Measurements from ENCODE around the gene SSR4.

Gene SSR4

DNA sequence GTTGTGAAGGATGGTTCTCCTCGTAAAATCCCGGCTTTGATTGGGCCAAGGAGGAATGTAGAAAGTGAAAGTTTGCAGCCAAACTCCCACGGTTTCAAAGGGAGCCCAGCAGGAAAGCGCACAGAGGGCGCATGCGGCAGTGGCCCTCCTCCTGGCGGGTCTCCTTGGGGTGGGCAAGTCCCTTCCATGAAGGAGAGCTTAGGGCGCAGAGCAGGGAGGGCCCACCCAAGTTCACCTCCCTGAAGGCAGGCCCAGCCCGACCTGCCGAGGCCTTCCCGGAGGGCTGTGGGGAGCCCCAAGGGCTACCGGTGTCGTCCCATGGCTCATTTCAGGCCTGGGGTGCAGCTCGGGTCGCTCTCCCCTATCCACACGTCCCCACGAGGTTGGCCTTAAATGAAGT, 33.8 kb downstream of the SSR4 start:
- DNase-seq (ENCODE audit: low read depth): no peak
- H3K4me3 ChIP-seq (ENCODE audit: low read length): no peak overlapping the region
- TF ChIP-seq, protein P1, sequence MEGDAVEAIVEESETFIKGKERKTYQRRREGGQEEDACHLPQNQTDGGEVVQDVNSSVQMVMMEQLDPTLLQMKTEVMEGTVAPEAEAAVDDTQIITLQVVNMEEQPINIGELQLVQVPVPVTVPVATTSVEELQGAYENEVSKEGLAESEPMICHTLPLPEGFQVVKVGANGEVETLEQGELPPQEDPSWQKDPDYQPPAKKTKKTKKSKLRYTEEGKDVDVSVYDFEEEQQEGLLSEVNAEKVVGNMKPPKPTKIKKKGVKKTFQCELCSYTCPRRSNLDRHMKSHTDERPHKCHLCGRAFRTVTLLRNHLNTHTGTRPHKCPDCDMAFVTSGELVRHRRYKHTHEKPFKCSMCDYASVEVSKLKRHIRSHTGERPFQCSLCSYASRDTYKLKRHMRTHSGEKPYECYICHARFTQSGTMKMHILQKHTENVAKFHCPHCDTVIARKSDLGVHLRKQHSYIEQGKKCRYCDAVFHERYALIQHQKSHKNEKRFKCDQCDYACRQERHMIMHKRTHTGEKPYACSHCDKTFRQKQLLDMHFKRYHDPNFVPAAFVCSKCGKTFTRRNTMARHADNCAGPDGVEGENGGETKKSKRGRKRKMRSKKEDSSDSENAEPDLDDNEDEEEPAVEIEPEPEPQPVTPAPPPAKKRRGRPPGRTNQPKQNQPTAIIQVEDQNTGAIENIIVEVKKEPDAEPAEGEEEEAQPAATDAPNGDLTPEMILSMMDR (conservative IDR thresholded peaks at IDR 0.05; ENCODE audit: low read depth, low read length): no peak

DNA sequence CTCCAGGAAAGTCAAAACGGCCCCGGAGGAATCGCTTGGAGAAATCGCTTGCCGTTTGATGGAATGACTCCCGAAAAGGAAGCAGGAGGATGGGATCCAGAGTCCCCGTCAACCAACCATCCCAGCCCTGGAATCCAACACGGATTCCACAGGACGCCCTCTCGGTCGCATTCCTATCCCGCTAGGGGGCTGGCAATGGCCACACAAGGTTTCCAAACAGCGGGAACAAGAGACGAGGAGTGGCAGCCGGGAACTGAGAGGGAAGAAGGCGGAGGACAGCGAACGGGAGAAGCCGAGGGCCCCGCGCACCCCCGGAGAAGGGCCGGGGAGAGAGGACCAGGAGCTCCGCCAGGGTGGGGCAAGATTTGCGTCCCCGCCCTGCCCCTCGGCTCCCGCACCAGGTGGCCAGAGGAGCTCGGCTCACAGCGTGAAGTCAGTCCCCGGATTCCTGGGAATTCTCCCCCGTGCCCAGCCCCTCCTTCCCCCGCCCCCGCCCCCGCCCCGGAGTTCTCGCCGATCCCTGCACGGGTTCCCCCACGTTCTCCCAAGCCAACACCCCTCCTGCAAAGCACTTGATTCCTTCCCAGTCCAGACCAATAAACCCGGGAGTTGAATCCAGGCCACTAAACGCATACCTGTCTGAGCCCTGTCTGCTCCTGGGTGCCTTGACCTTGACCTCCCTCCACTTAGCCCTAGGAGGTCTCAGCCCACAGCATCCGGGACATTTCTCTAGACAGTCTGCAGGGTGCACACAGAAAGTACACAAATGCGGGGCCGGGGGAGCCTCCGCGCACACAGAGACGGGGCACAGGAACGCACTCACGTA, 34.5 kb downstream of the SSR4 start:
- H3K4me3 ChIP-seq (ENCODE audit: low read length): no peak overlapping the region
- no peak for DNase-seq (ENCODE audit: low read depth)
- TF ChIP-seq, protein P1 (conservative IDR thresholded peaks at IDR 0.05; ENCODE audit: low read depth, low read length): no peak

DNA sequence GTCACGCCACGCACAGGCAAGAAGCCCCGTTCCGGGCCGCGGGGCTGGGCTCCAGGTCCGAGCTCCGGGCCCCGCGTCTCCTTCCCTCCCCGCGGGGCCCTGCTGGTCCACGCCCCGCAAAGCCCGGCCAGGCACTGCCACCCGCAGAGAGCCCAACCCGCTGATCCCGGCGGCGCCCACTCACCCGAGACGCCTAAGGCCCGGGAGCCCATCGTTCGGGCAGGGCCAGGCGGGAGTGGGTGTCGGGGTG, 35.0 kb downstream of the SSR4 start:
- TF ChIP-seq, protein P1 (conservative IDR thresholded peaks at IDR 0.05; ENCODE audit: low read depth, low read length): no peak
- H3K4me3 ChIP-seq (ENCODE audit: low read length): no peak overlapping the region
- no peak for DNase-seq (ENCODE audit: low read depth)

DNA sequence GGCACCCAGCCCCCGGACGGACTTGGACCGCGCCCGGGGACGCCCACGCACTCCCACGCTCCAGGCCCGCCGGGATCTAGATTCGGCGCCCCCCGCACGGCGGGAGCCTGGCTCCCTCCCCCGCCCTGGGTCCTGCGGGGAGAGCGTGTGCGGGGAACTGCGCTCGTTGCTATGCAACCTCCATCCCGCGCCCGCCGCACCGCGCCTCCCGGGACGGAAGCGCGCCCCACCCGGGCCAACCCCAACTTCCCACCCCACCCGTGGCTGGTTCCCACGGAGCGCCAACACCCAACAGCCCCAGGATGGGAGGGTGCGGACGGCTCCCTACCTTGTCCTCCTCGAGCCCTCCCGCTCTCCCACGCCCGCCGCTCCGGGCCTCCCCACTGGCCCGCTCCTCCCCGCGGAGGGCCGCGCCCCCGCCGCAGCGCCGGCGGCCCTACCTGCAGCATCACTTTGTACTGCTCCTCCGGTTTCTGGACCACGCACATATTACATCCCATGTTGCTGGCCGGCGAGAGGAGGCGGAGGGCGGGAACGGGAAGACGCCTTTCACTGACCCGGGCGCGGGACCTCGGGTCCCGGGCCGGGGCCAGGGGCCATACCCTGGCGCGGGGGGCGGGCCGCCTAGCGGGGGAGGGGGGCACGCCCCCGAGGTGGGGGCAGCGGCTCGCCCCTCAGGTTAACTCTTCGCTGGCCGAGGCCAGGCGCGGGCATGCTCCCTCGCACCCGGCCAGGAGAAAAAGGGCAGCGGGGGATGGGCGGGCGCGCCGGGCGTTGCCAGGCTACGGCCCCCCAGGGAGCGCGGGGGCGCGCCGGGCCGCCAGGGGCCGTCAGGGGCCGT, 35.6 kb downstream of the SSR4 start, which contains the start of gene PDZD4:
PDZD4 (minus strand) TSS at position 746 of the 841 bp plus-strand sequence; CDS start at position 500, 246 bp downstream.
- H3K4me3 ChIP-seq (ENCODE audit: low read length): no peak within 1 kb of the TSS
- TF ChIP-seq, protein P1 (conservative IDR thresholded peaks at IDR 0.05; ENCODE audit: low read depth, low read length): no peak
- DNase-seq (ENCODE audit: low read depth): no peak

DNA sequence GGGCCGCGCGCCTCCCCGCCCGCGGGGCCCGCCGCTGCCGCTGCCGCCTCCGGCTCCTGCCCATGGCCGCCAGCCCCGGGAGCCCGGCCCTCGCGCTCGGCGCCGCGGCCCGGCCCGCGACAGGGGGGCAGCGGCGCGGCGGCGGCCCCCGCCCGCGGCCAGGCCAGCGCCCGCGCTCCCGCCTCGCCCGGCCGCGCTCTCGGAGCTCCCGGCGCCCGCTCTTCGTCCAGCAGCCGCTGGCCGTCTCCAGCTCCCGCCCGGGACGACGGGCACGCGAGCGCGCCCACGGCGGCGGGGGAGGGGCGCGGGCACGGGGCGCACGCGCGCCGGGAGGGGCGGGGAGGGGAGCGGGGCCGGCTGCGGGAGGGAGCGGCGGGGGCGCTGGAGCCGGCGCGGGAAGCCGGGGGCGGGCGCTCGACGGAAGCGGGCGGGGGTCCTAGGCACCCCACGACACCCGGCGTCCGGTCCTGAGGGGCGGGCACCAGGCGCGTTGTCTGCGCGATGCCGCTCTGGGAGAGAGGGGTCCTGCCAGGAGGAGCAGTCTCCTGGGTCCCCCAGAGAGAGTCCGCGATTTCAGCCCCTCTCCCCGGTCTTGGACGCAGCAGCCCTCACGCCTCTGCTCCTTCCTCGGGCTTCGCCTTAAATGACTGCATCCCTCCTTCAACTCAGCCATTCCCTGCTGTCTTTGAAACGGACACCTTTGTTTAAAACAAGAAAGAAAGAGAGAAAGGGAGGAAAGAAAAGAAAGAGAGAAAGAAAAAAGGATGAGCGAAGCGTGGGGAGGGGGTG, 36.4 kb downstream of the SSR4 start:
- no peak overlapping the region for H3K4me3 ChIP-seq (ENCODE audit: low read length)
- no peak for DNase-seq (ENCODE audit: low read depth)
- TF ChIP-seq, protein P1 (conservative IDR thresholded peaks at IDR 0.05; ENCODE audit: low read depth, low read length): no peak

DNA sequence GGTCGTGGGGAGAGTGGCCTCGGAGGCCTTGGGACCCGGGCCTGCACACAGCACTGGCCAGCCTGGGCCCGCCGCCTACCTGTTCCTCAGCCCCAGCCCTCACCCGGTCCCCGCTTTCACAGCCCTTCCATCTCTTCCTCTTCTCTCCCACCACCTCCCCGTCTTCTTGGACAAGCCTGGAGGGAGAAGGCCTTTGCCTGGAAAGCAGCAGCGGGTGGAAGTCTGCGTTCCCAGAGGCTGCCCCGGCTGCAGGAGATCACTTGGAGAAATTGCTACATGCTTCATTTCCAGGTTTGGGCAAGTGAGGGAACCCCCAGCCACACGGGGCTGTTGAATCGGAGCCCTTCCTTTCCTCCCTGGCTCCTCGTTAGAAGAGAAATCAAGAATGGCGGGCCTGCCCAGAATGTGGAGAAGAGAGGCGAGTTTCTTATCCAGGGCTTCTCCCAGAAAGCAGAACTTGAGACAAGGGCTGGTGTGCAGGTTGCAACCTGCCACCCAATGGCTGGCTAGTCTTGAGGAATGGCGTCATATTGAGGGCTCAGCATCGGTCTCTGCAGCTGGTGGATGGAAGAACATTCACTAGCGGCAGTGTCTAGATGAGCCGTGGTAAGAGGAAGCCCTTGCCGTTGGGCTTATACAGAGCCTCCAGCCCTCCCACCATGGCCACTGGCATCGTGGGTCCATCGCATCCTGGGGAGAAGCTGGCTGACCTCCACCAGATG, 37.1 kb downstream of the SSR4 start:
- TF ChIP-seq, protein P1 (conservative IDR thresholded peaks at IDR 0.05; ENCODE audit: low read depth, low read length): no peak
- no peak overlapping the region for H3K4me3 ChIP-seq (ENCODE audit: low read length)
- no peak for DNase-seq (ENCODE audit: low read depth)

All from retinal pigment epithelial cell (primary cell).